Limb (tissue), 2 donors: ENCODE measurements around the gene DLEU7.

Experiments
- DNase-seq, 2 donors: peaks; one replicate each; pipeline ENCODE4 v3.0.0-alpha.2; 2016; ENCODE audit errors: extremely low spot score in 2 of 2

Gene DLEU7

GRCh38 chr13:50794226-50794625 is 49.3 kb downstream of the DLEU7 start:
- DNase-seq = no peak

DNA sequence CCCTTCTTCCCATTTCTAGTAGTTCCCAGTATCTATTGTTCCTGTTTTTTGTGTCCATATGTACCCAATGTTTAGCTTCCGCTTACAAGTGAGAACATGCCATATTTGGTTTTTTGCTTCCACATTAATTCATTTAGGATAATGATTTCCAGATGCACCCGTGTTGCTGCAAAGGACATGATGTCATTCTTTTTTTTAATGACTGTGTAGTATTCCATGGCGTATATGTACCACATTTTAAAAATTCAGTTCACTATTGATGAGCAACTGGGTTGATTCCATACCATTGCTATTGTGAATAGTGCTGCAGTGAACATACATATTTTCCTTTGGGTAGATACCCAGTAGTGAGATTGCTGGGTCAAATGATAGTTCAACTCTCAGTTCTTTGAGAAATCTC is 50.5 kb downstream of the DLEU7 start:
- no peak for DNase-seq

DNA sequence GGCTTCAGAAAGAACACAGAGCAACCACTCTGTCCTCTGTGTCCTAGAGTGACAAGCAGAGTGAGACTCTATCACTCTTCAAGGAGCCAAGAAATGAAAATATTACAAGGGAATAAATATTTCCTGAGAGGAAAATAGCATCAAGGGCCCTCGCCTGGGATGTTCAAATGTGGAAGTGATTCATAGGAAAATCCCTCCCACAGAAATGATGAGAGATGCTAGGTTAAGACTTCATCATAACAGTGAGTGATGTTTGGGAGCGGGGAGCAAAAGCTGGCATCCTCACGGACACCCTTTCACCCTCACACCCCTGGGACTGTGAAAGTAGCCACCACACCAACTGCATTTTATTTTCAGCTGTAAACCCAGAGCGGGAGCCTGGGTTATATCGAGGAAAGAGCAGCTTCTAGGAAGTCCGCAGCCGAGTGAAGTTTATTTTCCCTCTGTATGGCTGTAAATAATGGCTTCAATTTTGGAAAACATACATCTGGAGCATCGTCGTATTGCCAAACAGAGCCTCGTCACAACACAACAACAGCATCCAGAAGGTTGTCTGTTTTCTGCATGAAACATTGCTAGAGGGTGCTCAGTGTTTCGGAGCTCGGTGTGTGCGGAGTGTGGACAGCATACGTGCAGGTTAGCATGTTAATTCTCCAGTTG is 54.8 kb downstream of the DLEU7 start:
- no peak for DNase-seq

DNA sequence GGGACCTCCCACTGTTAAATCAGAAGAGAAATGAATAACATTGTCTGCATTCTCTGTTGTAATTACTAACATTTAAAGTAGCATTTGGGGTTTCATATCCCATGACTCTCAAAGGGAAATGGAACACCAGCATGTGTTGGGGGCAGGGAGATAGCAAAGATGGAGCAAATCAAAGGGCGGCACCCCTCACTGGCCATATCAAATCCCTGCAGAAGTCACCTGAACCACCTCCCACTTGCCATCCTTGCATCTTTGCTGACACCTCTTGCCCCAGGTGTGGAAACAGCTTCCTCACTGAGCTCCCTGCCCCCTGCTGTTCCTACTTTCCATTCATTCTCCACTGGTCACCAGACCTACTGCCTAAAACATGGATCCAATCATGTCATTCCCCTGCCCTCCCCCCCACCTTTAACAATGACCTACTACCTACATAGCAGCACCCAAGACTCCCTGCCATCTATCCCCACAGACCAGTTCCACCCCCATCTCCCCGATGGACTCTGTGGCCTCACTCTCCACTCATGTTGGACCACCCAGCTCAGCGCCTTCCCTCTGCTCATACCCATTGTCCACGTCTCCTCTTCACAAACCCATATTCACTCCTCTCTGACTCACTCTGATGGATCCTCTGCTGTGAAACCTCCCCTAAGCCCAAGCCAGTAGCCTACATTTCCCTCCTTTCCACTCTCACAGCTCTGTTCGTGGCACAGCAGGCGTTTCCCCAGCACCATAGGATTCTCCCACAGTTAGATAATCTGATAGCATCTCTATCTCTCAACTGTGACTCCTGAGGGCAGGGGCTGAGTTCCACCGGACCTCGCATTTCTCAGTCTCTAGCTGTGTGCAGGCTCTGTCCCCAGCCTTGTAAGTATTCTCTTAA is 55.9 kb downstream of the DLEU7 start:
- DNase-seq = no peak

- DNase-seq = no peak
Measured at GRCh38 chr13:50783717-50784290, 59.7 kb downstream of the DLEU7 start.

DNA sequence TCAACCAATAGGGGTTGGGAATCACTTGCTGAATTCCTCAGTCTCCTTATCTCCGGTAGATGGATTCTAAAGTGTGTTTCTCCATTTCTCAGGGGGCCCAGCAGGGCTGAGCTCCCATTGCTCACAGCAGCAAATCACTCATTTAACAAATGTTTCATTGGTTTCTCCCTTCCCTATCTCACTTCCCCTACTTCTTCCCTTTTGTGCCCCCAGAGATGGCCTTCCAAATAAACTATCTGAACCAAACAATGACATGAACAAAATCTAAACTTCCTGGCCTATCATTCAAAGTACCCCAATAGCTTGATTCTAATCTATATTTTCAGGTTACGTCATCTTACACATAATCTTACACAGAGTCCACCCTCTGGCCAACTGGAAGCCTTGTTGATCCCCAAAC is 60.4 kb downstream of the DLEU7 start:
- DNase-seq = no peak

GRCh38 chr13:50780201-50781015 is 63.1 kb downstream of the DLEU7 start:
- no peak for DNase-seq

DNA sequence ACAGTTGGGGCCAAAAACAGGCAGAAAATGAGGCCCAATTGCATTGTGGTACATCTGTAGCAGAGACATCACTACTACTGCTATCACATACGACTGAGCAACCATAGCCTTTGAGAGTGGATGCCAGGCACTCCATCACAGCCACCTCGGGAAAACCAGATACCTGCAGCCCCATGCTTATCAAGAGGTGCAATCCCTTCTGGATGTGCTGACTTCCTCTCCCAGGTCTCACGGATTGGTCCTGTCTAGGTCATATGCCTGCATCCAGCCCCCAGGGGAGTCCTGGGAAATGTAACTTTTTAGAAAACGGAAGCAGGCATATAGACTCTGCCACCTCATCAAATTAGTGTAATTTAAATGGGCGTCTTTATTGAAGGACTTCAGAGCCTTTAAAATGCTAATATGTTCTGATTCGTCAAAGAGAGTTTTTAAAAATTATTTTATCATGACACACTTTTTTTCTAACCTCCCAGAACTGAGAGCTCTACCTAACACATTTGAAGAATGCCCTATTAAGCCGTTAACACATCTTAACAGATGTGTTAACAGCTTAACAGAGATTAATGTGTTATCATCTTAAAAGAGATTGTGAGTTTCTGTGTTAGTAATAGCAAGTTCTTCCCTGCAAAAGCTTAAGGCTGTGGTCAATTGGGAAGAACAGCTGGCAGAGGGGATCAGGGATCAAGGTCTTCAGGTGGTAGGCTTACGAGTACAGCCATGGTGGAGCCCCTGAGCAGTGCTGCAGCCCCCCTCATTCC is 63.9 kb downstream of the DLEU7 start:
- DNase-seq = no peak
